GM12878 (cell line): ENCODE measurements around the gene TTC39B. TPM values are rescaled to one million over a fixed set of nuclear protein-coding genes. Genes with fewer than 3 reads are reported as not detected.

Experiments used
- ATAC-seq: fragments of 200-7000 bp; cut with Tn5 transposase; 3 replicates; pipeline ENCODE4 v1.9.1; 2020; ENCODE audit warnings: mild to moderate bottlenecking, moderate library complexity
- BruUV-seq: library from RNA; stranded (reverse); fragments of 400-500 nt; replicated peaks from 2 replicates; lab custom pipeline; 2021; lab: Mats Ljungman, UMichigan
- CTCF ChIA-PET: fragments of 300-600 bp; sonication (Branson Sonifier 250); formaldehyde crosslinking; extraction: SDS; loops from one replicate; lab custom pipeline; 2021; ENCODE audit warnings: inconsistent platforms; lab: Yijun Ruan, JAX
- POLR2A ChIA-PET: fragments of 350-600 bp; formaldehyde crosslinking; extraction: SDS; loops from one replicate; lab custom pipeline; 2021; ENCODE audit warnings: inconsistent platforms; lab: Charles Lee
- RAD21 ChIA-PET: fragments of 300-600 bp; sonication (Branson Sonifier 250); formaldehyde crosslinking; loops from one replicate; lab custom pipeline; 2023; ENCODE audit warnings: antibody characterized with exemption; ENCODE audit not compliant: unreplicated experiment; lab: Charles Lee
- SMC1A ChIA-PET: fragments of 300-600 bp; sonication (Branson Sonifier 250); formaldehyde crosslinking; loops from one replicate; lab custom pipeline; 2023; ENCODE audit not compliant: unreplicated experiment, uncharacterized antibody; lab: Charles Lee
- DNase-seq: peaks from one replicate; pipeline ENCODE4 v3.0.0-alpha.2; 2011; ENCODE audit warnings: low read depth, low spot score
- FAIRE-seq: peaks from 3 replicates; lab custom pipeline; 2011; peaks lifted over from hg19 to GRCh38; lab: Jason Lieb, UNC
- H2AFZ ChIP-seq: 2 replicates; pipeline ENCODE4 v1.6.0; 2011; ENCODE audit warnings: low read depth, low read length, control low read depth; ENCODE audit not compliant: control insufficient read depth
- H3K27ac ChIP-seq: 2 replicates; pipeline ENCODE4 v1.5.1; 2011; ENCODE audit warnings: control low read depth; ENCODE audit not compliant: control insufficient read depth, insufficient read depth
- H3K27me3 ChIP-seq, 2 experiments: replicated peaks in 1 of 2; 2 replicates each; pipeline versions ENCODE4 v1.6.0 to v1.6.1; 2011; ENCODE audit warnings: low read length in 1 of 2; ENCODE audit not compliant: control insufficient read depth in 2 of 2, insufficient read depth in 2 of 2
- H3K36me3 ChIP-seq, 2 experiments: 2 replicates each; pipeline ENCODE4 v1.5.1; 2011; ENCODE audit warnings: low read length in 1 of 2; ENCODE audit not compliant: control insufficient read depth in 2 of 2, insufficient read depth in 2 of 2
- H3K4me1 ChIP-seq: 2 replicates; pipeline ENCODE4 v1.6.1; 2011; ENCODE audit warnings: mild to moderate bottlenecking, low read length, moderate library complexity, mixed read lengths; ENCODE audit not compliant: control insufficient read depth, insufficient read depth
- H3K4me2 ChIP-seq: 2 replicates; pipeline ENCODE4 v1.6.0; 2011; ENCODE audit warnings: control low read depth; ENCODE audit not compliant: control insufficient read depth, insufficient read depth
- H3K4me3 ChIP-seq: fragments of 200-600 bp; sonication (generic); 2 replicates; pipeline ENCODE4 v1.5.1; 2016
- H3K79me2 ChIP-seq: 2 replicates; pipeline ENCODE4 v1.6.0; 2011; ENCODE audit warnings: low read length; ENCODE audit not compliant: control insufficient read depth, insufficient read depth
- H3K9ac ChIP-seq: 2 replicates; pipeline ENCODE4 v1.8.0; 2011; ENCODE audit warnings: low read length, control low read depth, mixed read lengths; ENCODE audit not compliant: control insufficient read depth, insufficient read depth
- H3K9me3 ChIP-seq: replicated peaks from 3 replicates; pipeline ENCODE4 v1.5.1; 2011; ENCODE audit warnings: mild to moderate bottlenecking, low read length; ENCODE audit not compliant: control insufficient read depth, insufficient read depth
- H4K20me1 ChIP-seq: 2 replicates; pipeline ENCODE4 v1.6.0; 2011; ENCODE audit not compliant: control insufficient read depth, insufficient read depth
- CREM ChIP-seq: IDR thresholded peaks from 2 replicates; pipeline ENCODE4 v1.6.1; 2014; ENCODE audit warnings: antibody characterized with exemption, low read depth
- ESRRA ChIP-seq: IDR thresholded peaks from 2 replicates; pipeline ENCODE4 v1.6.1; 2012; ENCODE audit warnings: mild to moderate bottlenecking, low read length, improper control_type of control experiment
- ETV6 ChIP-seq, 2 experiments: fragments of 450-650 bp in 1 of 2; IDR thresholded peaks in 1 of 2; conservative IDR thresholded peaks in 1 of 2; 2 replicates each; pipeline ENCODE4 v1.6.1; 2014; ENCODE audit warnings: antibody characterized with exemption in 1 of 2, borderline replicate concordance in 1 of 2, low read depth in 1 of 2, mild to moderate bottlenecking in 1 of 2, moderate library complexity in 1 of 2
- JUND ChIP-seq: IDR thresholded peaks from 2 replicates; pipeline ENCODE4 v1.6.1; 2012; ENCODE audit warnings: low read depth, mild to moderate bottlenecking, low read length, improper control_type of control experiment, moderate library complexity
- KAT2A ChIP-seq: conservative IDR thresholded peaks from 2 replicates; pipeline ENCODE4 v1.6.1; 2011; ENCODE audit warnings: low read depth, low read length; ENCODE audit not compliant: control insufficient read depth
- KLF5 ChIP-seq: fragments of 450-650 bp; IDR thresholded peaks from 2 replicates; pipeline ENCODE4 v1.6.1; 2014; ENCODE audit warnings: mild to moderate bottlenecking; ENCODE audit not compliant: partially characterized antibody
- MYC ChIP-seq: IDR thresholded peaks from 2 replicates; pipeline ENCODE4 v1.6.1; 2011; ENCODE audit warnings: mild to moderate bottlenecking, low read length, moderate library complexity, inconsistent platforms; ENCODE audit not compliant: insufficient read depth, insufficient replicate concordance, insufficient read length, severe bottlenecking
- NFYA ChIP-seq: IDR thresholded peaks from 2 replicates; pipeline ENCODE4 v1.6.1; 2011; ENCODE audit warnings: low read depth, mild to moderate bottlenecking, low read length, improper control_type of control experiment, borderline replicate concordance
- NR2C2 ChIP-seq: IDR thresholded peaks from 2 replicates; pipeline ENCODE4 v1.6.1; 2011; ENCODE audit warnings: borderline replicate concordance, low read depth; ENCODE audit not compliant: control insufficient read depth, insufficient read length
- PML ChIP-seq: IDR thresholded peaks from 2 replicates; pipeline ENCODE4 v1.6.1; 2012; ENCODE audit warnings: low read length, inconsistent platforms
- RCOR1 ChIP-seq: conservative IDR thresholded peaks from 2 replicates; pipeline ENCODE4 v1.6.1; 2012; ENCODE audit warnings: low read depth, low read length, improper control_type of control experiment
- SMARCA5 ChIP-seq: fragments of 450-650 bp; IDR thresholded peaks from 2 replicates; pipeline ENCODE4 v1.6.1; 2017; ENCODE audit warnings: mild to moderate bottlenecking
- WGBS: methylation state at CpG from one replicate; pipeline ENCODE4 v1.1.6; 2016; ENCODE audit warnings: low lambda C conversion rate; ENCODE audit not compliant: insufficient replicate concordance, insufficient coverage; ENCODE audit errors: missing lambda C conversion rate; 5-methylcytosine and 5-hydroxymethylcytosine counted together
- in situ Hi-C: fragments of 300-500 bp; cut with MboI; formaldehyde crosslinking; loops from 9 replicates; pipeline ENCODE4 v1.14.3; 2018; ENCODE audit warnings: mixed read lengths
- intact Hi-C: fragments of 100-400 bp; cut with micrococcal nuclease; formaldehyde crosslinking; loops from one replicate; pipeline ENCODE4 v1.14.2; 2022; ENCODE audit not compliant: unreplicated experiment
- polyA plus RNA-seq, 11 experiments: library from polyadenylated mRNA; depleted of rRNA in 4 of 11; unstranded in 6 of 11; stranded (reverse) in 5 of 11; fragments of >200 nt; fragmentation: Nextera tagmentation in 4 of 11; fragmentation: Illumina TruSeq in 1 of 11; extraction: Ambion mirVana in 4 of 11; extraction: Trizol in 1 of 11; gene quantifications; 1 replicate in 1 of 11; 2 replicates in 10 of 11; pipeline versions ENCODE4 v1.2.1 to v1.2.3, GENCODE V29; 2011 to 2016; ENCODE audit warnings: inconsistent platforms in 2 of 11, missing spikeins in 2 of 11, low read depth in 1 of 11
- total RNA-seq, 4 experiments: library from RNA; depleted of rRNA in 3 of 4; stranded (reverse); fragments of >200 nt in 3 of 4; fragmentation: Illumina TruSeq in 1 of 4; extraction: Trizol in 1 of 4; gene quantifications; 2 replicates each; pipeline versions ENCODE4 v1.2.1 to v1.2.3, GENCODE V29; 2013 to 2021

The TTC39B gene
- total and polyA plus RNA-seq, 10 of the 15 experiments (the other 5 are each of a cell fraction or from before 2014, with no cell fraction given) = 0.68 to 2.5 (median 1.5) TPM

DNA sequence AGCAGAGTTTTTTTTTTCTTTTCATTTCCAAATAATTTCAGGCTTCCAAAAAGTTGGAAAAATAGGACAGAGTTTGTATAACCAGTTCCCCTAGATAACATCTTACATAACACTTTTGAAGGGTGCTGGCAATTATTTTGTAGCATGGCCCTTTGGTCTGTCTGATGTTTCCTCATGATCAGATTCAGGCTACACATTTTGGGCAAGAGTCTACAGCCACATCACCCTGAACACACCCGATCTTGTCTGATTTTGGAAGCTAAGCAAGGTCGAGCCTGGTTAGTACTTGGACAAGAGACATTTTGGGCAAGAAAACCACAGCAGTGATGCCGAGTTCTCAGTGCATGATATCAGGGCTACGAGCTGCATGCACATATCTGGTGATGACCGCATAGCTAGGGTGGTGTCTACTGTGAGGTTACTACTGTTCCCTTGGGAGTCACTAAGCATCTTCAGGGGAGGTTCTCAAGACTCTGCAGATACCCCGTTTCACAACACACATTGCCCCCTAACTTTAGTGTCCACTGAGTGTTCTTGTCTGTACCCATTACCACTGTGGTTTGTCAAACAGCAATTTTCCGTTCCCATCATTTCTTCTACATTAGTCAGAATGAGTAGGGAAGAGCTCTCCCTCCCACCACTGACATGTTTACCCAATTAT is 86.2 kb downstream of the TTC39B start:
- H3K27me3 ChIP-seq = no peaks in the 10 kb centered on the region
- intact Hi-C loops (no loop called here), in situ Hi-C loops (no loop called here)
- no peak overlapping the region for H2AFZ ChIP-seq
- DNase-seq (no peak), FAIRE-seq (no peak), ATAC-seq (no peak)
- H3K9me3 ChIP-seq = no peaks in the 10 kb centered on the region
- no peaks in the 10 kb centered on the region for H3K36me3 ChIP-seq
- H3K4me1 ChIP-seq = no peaks in the 10 kb centered on the region
- BruUV-seq = no TSS peak
- RAD21 ChIA-PET = interaction anchor here (1.4 to 2.9 kb wide), 2 partner anchors 9 to 11 kb away, joined by 5 to 17 read pairs; no protein-coding TSS in a partner anchor
- SMC1A ChIA-PET = interaction anchor here (0.9 to 2.0 kb wide), 3 partner anchors 12 to 110 kb away, joined by 3 to 5 read pairs (median 3); no protein-coding TSS in a partner anchor
- 31% methylated on average over 7 of the region's 7 CpGs for WGBS
- no peak overlapping the region for H3K9ac ChIP-seq
- no peaks in the 10 kb centered on the region for H3K79me2 ChIP-seq
- POLR2A ChIA-PET = no interaction called here
- H3K4me2 ChIP-seq = no peak overlapping the region
- TF ChIP-seq PML (no peak), JUND (no peak), ETV6 (conservative IDR thresholded peaks at IDR 0.05 in 1 of 2, IDR thresholded peaks at IDR 0.05 in 1 of 2; ENCODE audit: borderline replicate concordance in 1 of 2, low read depth in 1 of 2) (no peak), KAT2A (no peak), NR2C2 (no peak), RCOR1 (no peak), NFYA (no peak), CREM (no peak), SMARCA5 (no peak), KLF5 (no peak), MYC (no peak), ESRRA (no peak)
- CTCF ChIA-PET = interaction anchor here (1.0 to 7.4 kb wide), 3 partner anchors 10 to 16 kb away, joined by 3 to 74 read pairs (median 34); no protein-coding TSS in a partner anchor
- H4K20me1 ChIP-seq = no peaks in the 10 kb centered on the region
- no peak overlapping the region for H3K27ac ChIP-seq
- H3K4me3 ChIP-seq = no peak overlapping the region
